GM12878 (cell line): ENCODE data around the gene HDAC9. TPM values are rescaled to one million over a fixed set of nuclear protein-coding genes. Genes with fewer than 3 reads are reported as not detected.
A peak's percentile ranks its signal among the peaks of the same experiment; 100 is the strongest.

ENCODE experiments used
- ATAC-seq: fragments of 200-7000 bp; cut with Tn5 transposase; 3 replicates; pipeline ENCODE4 v1.9.1; 2020; ENCODE audit warnings: mild to moderate bottlenecking, moderate library complexity
- BruUV-seq: library from RNA; stranded (reverse); fragments of 400-500 nt; replicated peaks from 2 replicates; lab custom pipeline; 2021; lab: Mats Ljungman, UMichigan
- CTCF ChIA-PET: fragments of 300-600 bp; sonication (Branson Sonifier 250); formaldehyde crosslinking; extraction: SDS; loops from one replicate; lab custom pipeline; 2021; ENCODE audit warnings: inconsistent platforms; lab: Yijun Ruan, JAX
- POLR2A ChIA-PET: fragments of 350-600 bp; formaldehyde crosslinking; extraction: SDS; loops from one replicate; lab custom pipeline; 2021; ENCODE audit warnings: inconsistent platforms; lab: Charles Lee
- RAD21 ChIA-PET: fragments of 300-600 bp; sonication (Branson Sonifier 250); formaldehyde crosslinking; loops from one replicate; lab custom pipeline; 2023; ENCODE audit warnings: antibody characterized with exemption; ENCODE audit not compliant: unreplicated experiment; lab: Charles Lee
- SMC1A ChIA-PET: fragments of 300-600 bp; sonication (Branson Sonifier 250); formaldehyde crosslinking; loops from one replicate; lab custom pipeline; 2023; ENCODE audit not compliant: unreplicated experiment, uncharacterized antibody; lab: Charles Lee
- DNase-seq: peaks from one replicate; pipeline ENCODE4 v3.0.0-alpha.2; 2011; ENCODE audit warnings: low read depth, low spot score
- FAIRE-seq: peaks from 3 replicates; lab custom pipeline; 2011; peaks lifted over from hg19 to GRCh38; lab: Jason Lieb, UNC
- H2AFZ ChIP-seq: 2 replicates; pipeline ENCODE4 v1.6.0; 2011; ENCODE audit warnings: low read depth, low read length, control low read depth; ENCODE audit not compliant: control insufficient read depth
- H3K27ac ChIP-seq: 2 replicates; pipeline ENCODE4 v1.5.1; 2011; ENCODE audit warnings: control low read depth; ENCODE audit not compliant: control insufficient read depth, insufficient read depth
- H3K27me3 ChIP-seq, 2 experiments: replicated peaks in 1 of 2; 2 replicates each; pipeline versions ENCODE4 v1.6.0 to v1.6.1; 2011; ENCODE audit warnings: low read length in 1 of 2; ENCODE audit not compliant: control insufficient read depth in 2 of 2, insufficient read depth in 2 of 2
- H3K36me3 ChIP-seq, 2 experiments: 2 replicates each; pipeline ENCODE4 v1.5.1; 2011; ENCODE audit warnings: low read length in 1 of 2; ENCODE audit not compliant: control insufficient read depth in 2 of 2, insufficient read depth in 2 of 2
- H3K4me1 ChIP-seq: 2 replicates; pipeline ENCODE4 v1.6.1; 2011; ENCODE audit warnings: mild to moderate bottlenecking, low read length, moderate library complexity, mixed read lengths; ENCODE audit not compliant: control insufficient read depth, insufficient read depth
- H3K4me2 ChIP-seq: 2 replicates; pipeline ENCODE4 v1.6.0; 2011; ENCODE audit warnings: control low read depth; ENCODE audit not compliant: control insufficient read depth, insufficient read depth
- H3K4me3 ChIP-seq: fragments of 200-600 bp; sonication (generic); 2 replicates; pipeline ENCODE4 v1.5.1; 2016
- H3K79me2 ChIP-seq: 2 replicates; pipeline ENCODE4 v1.6.0; 2011; ENCODE audit warnings: low read length; ENCODE audit not compliant: control insufficient read depth, insufficient read depth
- H3K9ac ChIP-seq: 2 replicates; pipeline ENCODE4 v1.8.0; 2011; ENCODE audit warnings: low read length, control low read depth, mixed read lengths; ENCODE audit not compliant: control insufficient read depth, insufficient read depth
- H3K9me3 ChIP-seq: replicated peaks from 3 replicates; pipeline ENCODE4 v1.5.1; 2011; ENCODE audit warnings: mild to moderate bottlenecking, low read length; ENCODE audit not compliant: control insufficient read depth, insufficient read depth
- H4K20me1 ChIP-seq: 2 replicates; pipeline ENCODE4 v1.6.0; 2011; ENCODE audit not compliant: control insufficient read depth, insufficient read depth
- BCL11A ChIP-seq: IDR thresholded peaks from 2 replicates; pipeline ENCODE4 v1.6.1; 2011; ENCODE audit warnings: low read depth, low read length
- CBFB ChIP-seq: IDR thresholded peaks from 2 replicates; pipeline ENCODE4 v1.6.1; 2016; ENCODE audit warnings: antibody characterized with exemption, low read depth
- EED ChIP-seq: sonication (generic); IDR thresholded peaks from 2 replicates; pipeline ENCODE4 v1.6.1; 2016; ENCODE audit warnings: antibody characterized with exemption, low read depth
- GABPA ChIP-seq: IDR thresholded peaks from 2 replicates; pipeline ENCODE4 v1.6.1; 2014; ENCODE audit warnings: antibody characterized with exemption, low read depth, mild to moderate bottlenecking, inconsistent platforms
- HDAC2 ChIP-seq: fragments of 200-600 bp; sonication (generic); IDR thresholded peaks from 2 replicates; pipeline ENCODE4 v1.6.1; 2017
- MEF2A ChIP-seq: IDR thresholded peaks from 2 replicates; pipeline ENCODE4 v1.6.1; 2011; ENCODE audit warnings: low read depth, mild to moderate bottlenecking, low read length, moderate library complexity; ENCODE audit not compliant: insufficient read depth
- NBN ChIP-seq: fragments of 450-650 bp; IDR thresholded peaks from 2 replicates; pipeline ENCODE4 v1.6.1; 2016
- NR2C2 ChIP-seq: IDR thresholded peaks from 2 replicates; pipeline ENCODE4 v1.6.1; 2011; ENCODE audit warnings: borderline replicate concordance, low read depth; ENCODE audit not compliant: control insufficient read depth, insufficient read length
- SIN3A ChIP-seq: IDR thresholded peaks from 2 replicates; pipeline ENCODE4 v1.6.1; 2012; ENCODE audit warnings: low read depth, low read length, improper control_type of control experiment
- TARDBP ChIP-seq: IDR thresholded peaks from 2 replicates; pipeline ENCODE4 v1.6.1; 2016; ENCODE audit warnings: borderline replicate concordance
- TCF12 ChIP-seq: IDR thresholded peaks from 2 replicates; pipeline ENCODE4 v1.6.1; 2011; ENCODE audit warnings: low read depth, mild to moderate bottlenecking, low read length
- ZNF622 ChIP-seq: fragments of 450-650 bp; IDR thresholded peaks from 2 replicates; pipeline ENCODE4 v1.6.1; 2017; ENCODE audit warnings: mild to moderate bottlenecking, inconsistent platforms
- WGBS: methylation state at CpG from one replicate; pipeline ENCODE4 v1.1.6; 2016; ENCODE audit warnings: low lambda C conversion rate; ENCODE audit not compliant: insufficient replicate concordance, insufficient coverage; ENCODE audit errors: missing lambda C conversion rate; 5-methylcytosine and 5-hydroxymethylcytosine counted together
- in situ Hi-C: fragments of 300-500 bp; cut with MboI; formaldehyde crosslinking; loops from 9 replicates; pipeline ENCODE4 v1.14.3; 2018; ENCODE audit warnings: mixed read lengths
- intact Hi-C: fragments of 100-400 bp; cut with micrococcal nuclease; formaldehyde crosslinking; loops from one replicate; pipeline ENCODE4 v1.14.2; 2022; ENCODE audit not compliant: unreplicated experiment
- polyA plus RNA-seq, 11 experiments: library from polyadenylated mRNA; depleted of rRNA in 4 of 11; unstranded in 6 of 11; stranded (reverse) in 5 of 11; fragments of >200 nt; fragmentation: Nextera tagmentation in 4 of 11; fragmentation: Illumina TruSeq in 1 of 11; extraction: Ambion mirVana in 4 of 11; extraction: Trizol in 1 of 11; gene quantifications; 1 replicate in 1 of 11; 2 replicates in 10 of 11; pipeline versions ENCODE4 v1.2.1 to v1.2.3, GENCODE V29; 2011 to 2016; ENCODE audit warnings: inconsistent platforms in 2 of 11, missing spikeins in 2 of 11, low read depth in 1 of 11
- total RNA-seq, 4 experiments: library from RNA; depleted of rRNA in 3 of 4; stranded (reverse); fragments of >200 nt in 3 of 4; fragmentation: Illumina TruSeq in 1 of 4; extraction: Trizol in 1 of 4; gene quantifications; 2 replicates each; pipeline versions ENCODE4 v1.2.1 to v1.2.3, GENCODE V29; 2013 to 2021
- TF ChIP-seq, protein P1 (sequence below): fragments of 450-650 bp; IDR thresholded peaks from 2 replicates; pipeline ENCODE4 v1.6.1; 2017; ENCODE audit warnings: mild to moderate bottlenecking, moderate library complexity

HDAC9 gene
- total and polyA plus RNA-seq, 10 of the 15 experiments (the other 5 are each of a cell fraction or from before 2014, with no cell fraction given), result 0.73 to 12.8 (median 0.92) TPM

- TF ChIP-seq GABPA, result 0 out of 2 replicates have a peak, but pooled peaks have one; percentile 14
- TF ChIP-seq, all 136 proteins: peak for 10
These were observed 13.2 kb downstream of the HDAC9 start (continued) for GRCh38 chr7:18508443-18509427.

GRCh38 chr7:18509481-18509880, 13.9 kb downstream of the HDAC9 start:
- ChIA-PET CTCF (interaction anchor here (0.9 to 5.4 kb wide), 5 partner anchors 11 to 157 kb away, joined by 3 to 25 read pairs (median 4); partner anchors contain the start of gene HDAC9), POLR2A (interaction anchor here (0.6 to 1.9 kb wide), 5 partner anchors 9 to 274 kb away, joined by 3 to 7 read pairs (median 5); partner anchors contain the start of gene HDAC9), RAD21 (interaction anchor here (0.8 to 1.8 kb wide), 2 partner anchors 10 to 11 kb away, joined by 3 to 6 read pairs; no protein-coding TSS in a partner anchor), SMC1A (interaction anchor here (1.0 to 4.6 kb wide), 4 partner anchors 11 to 17 kb away, joined by 3 to 42 read pairs (median 8); no protein-coding TSS in a partner anchor)
- H3K4me3 ChIP-seq, result peak overlapping the region; percentile 47; the same call in 1 of the 2 replicates
- DNase-seq (no peak), FAIRE-seq (no peak), ATAC-seq (peak; percentile 35)
- in situ Hi-C loops (no loop called here), intact Hi-C loops (loop anchor here (5.0 kb wide), 1 partner anchor 152 kb away; no protein-coding TSS in a partner anchor)
- no peaks in the 10 kb centered on the region for H3K79me2 ChIP-seq
- H3K27me3 ChIP-seq, result no peaks in the 10 kb centered on the region
- H3K9me3 ChIP-seq, result no peaks in the 10 kb centered on the region
- H3K9ac ChIP-seq, result peak overlapping the region; percentile 53
- H4K20me1 ChIP-seq, result no peaks in the 10 kb centered on the region
- peak overlapping the region; percentile 80 for H3K27ac ChIP-seq
- no peaks in the 10 kb centered on the region for H3K36me3 ChIP-seq
- H3K4me1 ChIP-seq, result peaks cover 20% of the 10 kb centered on the region
- peak overlapping the region; percentile 67 for H2AFZ ChIP-seq
- 2% methylated on average over 2 of the region's 2 CpGs for WGBS
- no TSS peak for BruUV-seq
- peak overlapping the region; percentile 78 for H3K4me2 ChIP-seq
- TF ChIP-seq EED (no peak), NBN (no peak), BCL11A (no peak), TCF12 (no peak), ZNF622 (no peak), NR2C2 (no peak), TARDBP (no peak), HDAC2 (no peak), MEF2A (no peak), CBFB (no peak), SIN3A (no peak)
- TF ChIP-seq, protein P1, sequence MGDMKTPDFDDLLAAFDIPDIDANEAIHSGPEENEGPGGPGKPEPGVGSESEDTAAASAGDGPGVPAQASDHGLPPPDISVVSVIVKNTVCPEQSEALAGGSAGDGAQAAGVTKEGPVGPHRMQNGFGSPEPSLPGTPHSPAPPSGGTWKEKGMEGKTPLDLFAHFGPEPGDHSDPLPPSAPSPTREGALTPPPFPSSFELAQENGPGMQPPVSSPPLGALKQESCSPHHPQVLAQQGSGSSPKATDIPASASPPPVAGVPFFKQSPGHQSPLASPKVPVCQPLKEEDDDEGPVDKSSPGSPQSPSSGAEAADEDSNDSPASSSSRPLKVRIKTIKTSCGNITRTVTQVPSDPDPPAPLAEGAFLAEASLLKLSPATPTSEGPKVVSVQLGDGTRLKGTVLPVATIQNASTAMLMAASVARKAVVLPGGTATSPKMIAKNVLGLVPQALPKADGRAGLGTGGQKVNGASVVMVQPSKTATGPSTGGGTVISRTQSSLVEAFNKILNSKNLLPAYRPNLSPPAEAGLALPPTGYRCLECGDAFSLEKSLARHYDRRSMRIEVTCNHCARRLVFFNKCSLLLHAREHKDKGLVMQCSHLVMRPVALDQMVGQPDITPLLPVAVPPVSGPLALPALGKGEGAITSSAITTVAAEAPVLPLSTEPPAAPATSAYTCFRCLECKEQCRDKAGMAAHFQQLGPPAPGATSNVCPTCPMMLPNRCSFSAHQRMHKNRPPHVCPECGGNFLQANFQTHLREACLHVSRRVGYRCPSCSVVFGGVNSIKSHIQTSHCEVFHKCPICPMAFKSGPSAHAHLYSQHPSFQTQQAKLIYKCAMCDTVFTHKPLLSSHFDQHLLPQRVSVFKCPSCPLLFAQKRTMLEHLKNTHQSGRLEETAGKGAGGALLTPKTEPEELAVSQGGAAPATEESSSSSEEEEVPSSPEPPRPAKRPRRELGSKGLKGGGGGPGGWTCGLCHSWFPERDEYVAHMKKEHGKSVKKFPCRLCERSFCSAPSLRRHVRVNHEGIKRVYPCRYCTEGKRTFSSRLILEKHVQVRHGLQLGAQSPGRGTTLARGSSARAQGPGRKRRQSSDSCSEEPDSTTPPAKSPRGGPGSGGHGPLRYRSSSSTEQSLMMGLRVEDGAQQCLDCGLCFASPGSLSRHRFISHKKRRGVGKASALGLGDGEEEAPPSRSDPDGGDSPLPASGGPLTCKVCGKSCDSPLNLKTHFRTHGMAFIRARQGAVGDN, result no peak
